ENCODE measurements around the gene C8A.

- TF ChIP-seq POLR2A (IDR thresholded peaks at IDR 0.05) (no peak), EP300 (IDR thresholded peaks at IDR 0.05) (no peak)
These were observed 62.0 kb downstream of the C8A start for GRCh38 chr1:56916630-56917029.
